HT-29 (cell line): ENCODE data around the gene RUFY3. TPM values are rescaled to one million over a fixed set of nuclear protein-coding genes. Genes with fewer than 3 reads are reported as not detected.
"Not testable (repeated sequence)": the region's sequence is repeated elsewhere in the genome, so short reads cannot be mapped to it uniquely, and the experiment has no call there.

Source experiments
- DNase-seq: peaks from one replicate; pipeline ENCODE4 v3.0.0-alpha.2; 2015; ENCODE audit warnings: low spot score
- small RNA-seq: library from RNA; depleted of rRNA; stranded (forward); fragments of <200 nt; gene quantifications from one replicate; pipeline ENCODE3, GENCODE V24; 2014
- total RNA-seq: library from RNA; depleted of rRNA; stranded (reverse); fragments of >200 nt; shearing (Covaris generic); gene quantifications from 2 replicates; pipeline ENCODE4 v1.2.3, GENCODE V29; 2014; rRNA removed

The RUFY3 gene
- total RNA-seq, 1 experiment from 2014 or later = 18.7 TPM

DNA sequence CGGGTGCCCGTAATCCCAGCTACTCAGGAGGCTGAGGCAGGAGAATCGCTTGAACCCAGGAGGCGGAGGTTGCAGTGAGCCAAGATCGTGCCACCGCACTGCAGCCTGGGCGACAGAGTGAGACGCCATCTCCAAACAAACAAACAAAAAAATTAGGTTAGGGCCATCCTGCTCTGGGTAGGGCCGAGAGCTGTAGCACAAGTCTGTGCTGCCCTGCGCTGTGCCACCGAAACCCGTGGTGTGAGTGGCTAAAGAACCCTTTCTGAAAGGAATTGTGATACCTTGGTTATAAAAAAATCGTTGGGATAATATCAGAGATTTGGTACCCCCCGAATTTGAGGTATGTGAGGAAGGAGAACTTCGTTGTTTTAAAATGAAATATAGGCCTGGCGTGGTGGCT, 118.9 kb downstream of the RUFY3 start:
- DNase-seq = not testable (repeated sequence)

DNA sequence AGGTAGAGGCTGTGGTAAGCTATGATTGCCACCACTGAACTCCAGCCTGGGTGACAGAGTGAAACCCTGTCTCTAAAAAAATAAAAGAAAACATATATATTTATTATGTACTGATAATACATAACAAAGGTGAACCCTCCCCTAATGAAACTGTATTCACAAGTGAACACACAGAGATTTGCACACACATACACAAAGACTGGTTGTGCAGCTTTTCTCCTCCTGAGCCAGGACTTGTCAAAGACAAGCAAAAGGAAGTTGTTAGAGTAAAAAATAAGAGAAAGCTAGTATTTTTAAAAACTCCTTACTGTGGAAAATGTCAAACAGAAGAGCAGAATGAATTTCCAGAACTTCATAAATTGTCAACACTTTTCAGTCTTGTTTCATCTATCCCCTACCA, 119.4 kb downstream of the RUFY3 start:
- no peak for DNase-seq

DNA sequence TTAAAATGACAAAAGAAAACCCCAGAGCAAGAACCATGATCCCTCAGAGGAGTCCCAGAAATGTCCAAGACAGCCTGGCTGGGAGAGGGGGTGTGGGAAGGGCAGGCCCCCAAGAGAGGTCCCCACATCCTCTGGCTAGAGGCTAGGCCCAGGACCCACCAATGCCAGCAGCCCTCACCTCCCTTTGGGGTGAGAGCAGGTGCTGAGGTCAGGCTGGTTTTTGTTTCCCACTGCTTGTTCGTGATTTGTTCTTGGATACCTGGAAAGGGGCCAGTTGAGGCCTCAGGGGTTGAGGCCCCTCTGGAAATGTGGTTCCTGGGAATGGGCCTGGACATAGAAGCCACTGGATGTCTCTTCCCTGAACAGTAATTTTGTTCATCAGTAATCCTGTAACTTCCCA, 120.2 kb downstream of the RUFY3 start:
- DNase-seq = no peak

DNA sequence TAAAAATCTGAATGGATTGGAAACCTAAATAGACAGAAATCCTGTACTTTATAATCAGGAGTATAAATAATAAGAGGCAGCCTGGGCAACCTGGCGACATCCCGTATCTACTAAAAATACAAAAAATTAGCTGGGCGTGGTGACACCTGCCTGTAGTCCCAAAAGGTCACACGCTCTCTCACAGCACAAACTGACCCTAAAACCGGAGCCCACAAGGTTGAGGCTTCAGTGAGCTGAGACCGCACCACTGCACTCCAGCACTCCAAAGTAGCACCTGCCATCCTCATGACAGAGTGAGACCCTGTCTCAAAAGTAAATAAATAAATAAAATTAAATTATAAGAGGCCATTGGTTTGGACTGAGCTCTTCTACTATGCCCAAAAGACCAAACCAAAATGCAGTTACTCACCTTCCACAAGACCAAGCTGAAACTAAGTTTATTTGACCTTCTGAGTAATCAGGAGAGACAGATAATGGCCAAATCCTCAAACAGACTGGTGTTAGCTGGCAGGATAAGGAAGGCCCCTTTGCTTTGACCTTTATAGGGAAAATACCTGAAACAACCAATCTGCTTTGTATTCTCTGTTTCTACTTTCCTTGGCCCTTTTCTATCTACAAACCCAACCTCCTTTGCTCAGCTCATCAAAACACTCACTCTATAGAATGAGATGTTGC, 121.1 kb downstream of the RUFY3 start:
- DNase-seq = no peak

DNA sequence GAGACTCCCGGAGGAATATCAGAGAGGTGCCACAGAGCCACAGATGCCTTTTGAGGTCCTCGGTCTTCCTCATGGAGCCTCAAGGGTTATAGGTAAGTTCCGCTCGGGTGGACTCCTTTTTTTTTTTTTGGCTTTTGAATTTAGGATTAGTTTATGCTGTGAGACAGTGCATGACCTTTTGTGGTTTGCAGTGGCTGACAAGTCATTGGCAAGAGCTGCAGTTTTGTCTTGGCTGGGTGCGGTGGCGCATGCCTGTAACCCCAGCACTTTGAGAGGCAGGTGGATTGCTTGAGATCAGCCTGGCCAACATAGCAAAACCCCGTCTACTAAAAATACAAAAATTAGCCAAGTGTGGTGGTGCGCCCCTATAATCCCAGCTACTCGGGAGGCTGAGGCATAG, 122.4 kb downstream of the RUFY3 start:
- no peak for DNase-seq

DNA sequence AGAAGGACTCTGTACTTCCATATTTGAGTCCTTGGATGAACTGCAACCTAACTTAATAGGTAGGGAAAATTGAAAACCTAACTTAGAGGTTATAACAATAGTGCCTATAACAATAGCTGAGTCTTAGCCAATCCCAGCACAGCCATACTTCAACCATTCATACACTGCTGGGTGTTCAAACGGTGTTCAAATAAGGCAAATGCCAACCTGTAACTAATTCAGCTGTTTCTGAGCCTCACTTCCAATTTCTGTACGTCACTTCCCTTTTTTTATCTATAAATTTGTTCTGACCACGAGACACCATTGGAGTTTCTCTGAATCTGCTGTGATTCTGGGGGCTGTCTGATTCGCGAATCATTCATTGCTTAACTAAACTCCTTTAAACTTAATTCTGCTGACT, 127.5 kb downstream of the RUFY3 start:
- DNase-seq = no peak

DNA sequence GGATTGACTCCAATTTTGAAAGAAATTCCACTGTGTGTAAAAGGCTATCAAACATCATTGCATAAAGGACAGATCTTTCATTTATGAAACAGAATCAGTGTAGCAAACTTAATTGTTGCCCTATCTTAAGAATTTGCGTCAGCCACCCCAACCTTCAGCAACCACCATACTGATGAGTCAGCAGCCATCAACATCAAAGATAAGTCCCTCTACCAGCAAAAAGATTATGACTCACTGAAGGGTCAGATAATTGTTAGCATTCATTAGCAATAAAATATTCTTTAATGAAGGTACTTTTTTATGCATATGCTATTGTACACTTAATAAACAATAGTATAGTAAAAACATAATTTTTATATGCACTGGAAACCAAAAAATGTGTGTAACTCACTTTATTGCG, 133.7 kb downstream of the RUFY3 start:
- DNase-seq = no peak

Small RNA genes lying within 50 kb of the gene (small RNA-seq; reads per million reads assigned to genes)
- gene RF00026 (not detected), gene RNU6-520P (not detected), gene RNU6-784P (not detected), gene RNU6-891P (not detected)

Other genes with a start within 250 kb of the RUFY3 start
- gene MUC7, start 249.8 kb upstream of the RUFY3 start, total RNA-seq = not detected in 2 replicates
- not detected in 2 replicates for gene AMTN, start 203.4 kb upstream of the RUFY3 start, total RNA-seq
- not detected in 2 replicates for gene AMBN, start 129.7 kb upstream of the RUFY3 start, total RNA-seq
- not detected in 2 replicates for gene ENAM, start 93.2 kb upstream of the RUFY3 start, total RNA-seq
- not detected in 2 replicates for gene JCHAIN, start 55.5 kb upstream of the RUFY3 start, total RNA-seq
- gene UTP3, start 33.4 kb upstream of the RUFY3 start, total RNA-seq = 17.5 and 19.2 TPM in 2 replicates
- 40.7 and 48.3 TPM in 2 replicates for gene GRSF1, start 117.9 kb downstream of the RUFY3 start, total RNA-seq
- gene MOB1B, start 180.4 kb downstream of the RUFY3 start, total RNA-seq = 1.2 and 3.8 TPM in 2 replicates